HG02938 (cell line): Measurements from ENCODE around the gene PLCB3.

Experiments
- ATAC-seq: cut with Tn5 transposase; IDR thresholded peaks from one replicate; pipeline ENCODE4 v1.9.1; 2021; ENCODE audit warnings: mild to moderate bottlenecking, moderate library complexity; ENCODE audit not compliant: unreplicated experiment

The PLCB3 gene

GRCh38 chr11:64265176-64266160, 14.1 kb downstream of the PLCB3 start:
- no peak for ATAC-seq

GRCh38 chr11:64266339-64266738, 15.0 kb downstream of the PLCB3 start:
- no peak for ATAC-seq

- no peak for ATAC-seq
Observed at GRCh38 chr11:64267207-64267945, 16.0 kb downstream of the PLCB3 start.

- ATAC-seq = no peak
Observed at GRCh38 chr11:64268025-64268892, 16.9 kb downstream of the PLCB3 start.

GRCh38 chr11:64268893-64269539, 17.7 kb downstream of the PLCB3 start:
- peak; percentile 9 for ATAC-seq

- peak; percentile 67 for ATAC-seq
Observed at GRCh38 chr11:64269540-64270220, 18.4 kb downstream of the PLCB3 start.

- ATAC-seq = no peak
Observed at GRCh38 chr11:64275031-64275800, 23.9 kb downstream of the PLCB3 start.

GRCh38 chr11:64275841-64276240, 24.5 kb downstream of the PLCB3 start:
- no peak for ATAC-seq

- ATAC-seq = no peak
Observed at GRCh38 chr11:64276653-64277431, 25.5 kb downstream of the PLCB3 start.

- no peak for ATAC-seq
Observed at GRCh38 chr11:64278576-64279190, 27.4 kb downstream of the PLCB3 start.

GRCh38 chr11:64281957-64282770, 30.8 kb downstream of the PLCB3 start:
- ATAC-seq = no peak

- no peak for ATAC-seq
Observed at GRCh38 chr11:64283092-64283491, 31.8 kb downstream of the PLCB3 start.

GRCh38 chr11:64284048-64284961, 33.0 kb downstream of the PLCB3 start, which contains the start of gene BAD:
Gene BAD (minus strand): TSS chr11:64284665. CDS start chr11:64284368, 297 bp downstream.
- peak; percentile 59 for ATAC-seq

- ATAC-seq = peak; percentile 43
Observed at GRCh38 chr11:64284962-64285884, 33.9 kb downstream of the PLCB3 start, which contains the start of gene GPR137. Gene GPR137 (plus strand): TSS chr11:64285848. CDS start chr11:64286525, 677 bp downstream.
